Melanocyte of skin (primary cell): ENCODE measurements around the gene SRRT. TPM values are rescaled to one million over a fixed set of nuclear protein-coding genes. Genes with fewer than 3 reads are reported as not detected.

Experiments used
- small RNA-seq, 2 donors: library from RNA; depleted of rRNA; stranded (forward); fragments of <200 nt; gene quantifications; one replicate each; pipeline ENCODE3, GENCODE V24; 2012
- total RNA-seq, 2 donors: library from RNA; depleted of rRNA; stranded (reverse); fragments of >200 nt; gene quantifications; 2 replicates each; pipeline ENCODE4 v1.2.3, GENCODE V29; 2012

SRRT gene
- total RNA-seq: 10 to 100 TPM; 35.8 to 52.0 TPM

DNA sequence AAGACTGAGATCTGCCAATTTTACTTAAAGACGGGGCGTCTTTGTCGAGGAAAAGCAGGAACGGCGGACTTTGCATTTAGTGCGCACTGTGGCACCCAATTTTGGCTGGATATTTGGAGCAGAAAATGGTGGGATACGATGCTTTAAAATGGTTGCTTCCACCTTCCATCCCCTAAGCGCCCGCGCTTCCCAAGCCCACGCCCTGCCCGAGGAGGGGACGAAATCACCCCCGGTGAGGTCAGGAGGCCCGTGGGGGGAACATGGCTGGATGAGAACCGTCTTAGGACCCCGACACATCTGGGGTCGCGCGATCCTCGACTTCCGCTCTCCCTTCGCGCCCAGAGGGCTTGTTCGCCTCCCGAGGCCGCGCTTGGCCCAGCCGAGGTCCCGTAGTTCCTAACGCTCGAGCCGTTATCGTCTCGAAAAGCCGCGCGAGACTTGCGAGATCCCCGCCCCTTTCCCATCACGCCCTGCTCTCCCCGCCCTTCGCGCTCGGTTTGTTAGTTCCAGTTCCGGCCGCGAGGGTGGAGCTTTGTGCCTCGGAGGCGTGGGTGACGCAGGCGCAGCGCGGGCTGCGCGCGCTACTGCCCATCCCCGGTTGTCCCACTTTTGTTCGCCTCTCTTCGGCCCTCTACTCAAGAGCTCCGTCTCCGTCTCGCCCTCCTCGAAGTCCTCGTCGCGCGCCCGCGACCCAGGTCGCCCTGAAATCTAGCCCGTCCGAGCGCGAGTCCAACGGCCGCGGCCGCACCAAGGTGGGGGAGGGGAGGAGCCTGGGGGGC lies at the start of gene SRRT:
Gene SRRT (plus strand): TSS at position 527 of the 779 bp plus-strand sequence. CDS start 488 bp downstream, outside the sequence.

GRCh38 chr7:100827330-100828226 lies 47.3 kb upstream of the SRRT start, which contains the start of gene EPHB4:
TSS of gene EPHB4 (minus strand) at chr7:100827523. CDS start at chr7:100827030, 493 bp downstream.

DNA sequence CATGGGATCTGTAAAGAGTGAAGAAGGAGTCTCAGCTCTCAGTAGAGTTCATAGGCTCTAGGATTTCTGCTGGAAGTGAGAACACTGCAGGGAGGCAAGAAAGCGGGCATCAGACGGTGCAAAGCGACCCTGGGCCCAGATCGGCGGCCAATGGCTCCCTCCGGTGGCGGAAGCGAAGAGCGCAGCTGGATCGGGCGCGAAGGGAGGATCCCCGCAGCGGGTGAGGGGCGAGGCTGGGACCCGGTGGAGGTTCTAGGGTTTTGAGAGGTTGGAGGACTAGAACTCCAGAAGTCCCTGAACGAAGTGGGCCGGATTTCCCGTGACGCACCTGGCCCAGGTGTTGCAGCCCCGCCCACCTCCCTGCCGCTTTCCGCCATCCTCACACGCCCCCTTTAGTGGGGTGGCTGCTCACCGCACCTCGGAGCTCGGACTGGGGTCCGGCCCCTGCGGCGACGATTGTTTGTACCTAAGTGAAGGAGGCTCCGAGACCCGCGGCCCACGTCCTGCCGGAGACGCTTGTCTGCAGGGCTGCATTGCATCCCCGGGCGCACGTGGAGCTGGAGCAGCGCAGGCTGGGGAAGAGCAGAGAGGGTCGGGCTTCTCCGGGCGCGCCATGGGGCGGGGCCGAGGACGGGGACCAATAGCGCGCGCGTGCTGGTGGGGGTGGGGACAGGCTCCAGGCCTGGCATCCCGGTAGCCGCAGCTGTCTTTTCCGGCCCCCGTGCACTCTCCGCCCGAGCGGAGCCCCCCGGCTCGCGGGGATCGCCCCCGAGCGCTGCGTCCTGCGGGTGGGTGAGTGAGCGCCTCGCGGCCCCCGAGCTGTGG lies 22.6 kb upstream of the SRRT start, which contains the start of gene SLC12A9:
Gene SLC12A9 (plus strand): TSS at position 666 of the 825 bp plus-strand sequence. CDS start 1,485 bp downstream, outside the sequence.

DNA sequence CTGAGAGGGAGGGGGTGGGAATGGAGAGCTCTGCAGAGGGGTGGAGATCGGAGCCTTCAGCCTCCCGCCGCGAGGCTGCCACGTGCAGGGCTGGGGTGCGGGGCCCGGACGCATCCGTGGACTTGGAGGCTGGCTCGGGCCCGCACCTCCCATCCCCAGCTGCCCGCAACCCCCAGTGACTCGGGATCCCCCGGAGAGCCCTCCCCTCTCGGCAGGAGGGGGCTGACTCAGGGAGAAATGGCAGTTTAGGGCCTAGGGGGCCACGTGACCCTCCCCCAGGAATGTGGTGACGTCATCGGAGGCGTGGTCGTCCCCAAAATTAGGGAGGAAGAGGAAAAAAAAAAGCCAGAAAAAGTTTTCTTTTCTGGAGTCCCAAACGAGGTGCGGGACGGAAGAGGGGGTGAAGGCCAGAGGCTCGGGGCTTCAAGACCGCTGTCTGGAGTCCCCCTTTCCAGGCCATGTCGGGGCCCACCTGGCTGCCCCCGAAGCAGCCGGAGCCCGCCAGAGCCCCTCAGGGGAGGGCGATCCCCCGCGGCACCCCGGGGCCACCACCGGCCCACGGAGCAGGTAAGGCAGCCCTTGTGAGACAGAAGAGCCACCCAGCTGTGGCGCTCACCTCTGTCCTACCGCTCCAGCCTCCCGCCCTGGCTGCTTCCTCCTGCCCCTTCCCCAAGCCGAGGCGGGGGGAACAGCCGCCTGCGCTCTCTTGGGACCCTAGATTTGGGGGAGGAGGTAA lies 7.7 kb upstream of the SRRT start, which contains the start of gene TRIP6:
Gene TRIP6 (plus strand): TSS at position 348 of the 736 bp plus-strand sequence. CDS start 111 bp downstream, at position 459.

DNA sequence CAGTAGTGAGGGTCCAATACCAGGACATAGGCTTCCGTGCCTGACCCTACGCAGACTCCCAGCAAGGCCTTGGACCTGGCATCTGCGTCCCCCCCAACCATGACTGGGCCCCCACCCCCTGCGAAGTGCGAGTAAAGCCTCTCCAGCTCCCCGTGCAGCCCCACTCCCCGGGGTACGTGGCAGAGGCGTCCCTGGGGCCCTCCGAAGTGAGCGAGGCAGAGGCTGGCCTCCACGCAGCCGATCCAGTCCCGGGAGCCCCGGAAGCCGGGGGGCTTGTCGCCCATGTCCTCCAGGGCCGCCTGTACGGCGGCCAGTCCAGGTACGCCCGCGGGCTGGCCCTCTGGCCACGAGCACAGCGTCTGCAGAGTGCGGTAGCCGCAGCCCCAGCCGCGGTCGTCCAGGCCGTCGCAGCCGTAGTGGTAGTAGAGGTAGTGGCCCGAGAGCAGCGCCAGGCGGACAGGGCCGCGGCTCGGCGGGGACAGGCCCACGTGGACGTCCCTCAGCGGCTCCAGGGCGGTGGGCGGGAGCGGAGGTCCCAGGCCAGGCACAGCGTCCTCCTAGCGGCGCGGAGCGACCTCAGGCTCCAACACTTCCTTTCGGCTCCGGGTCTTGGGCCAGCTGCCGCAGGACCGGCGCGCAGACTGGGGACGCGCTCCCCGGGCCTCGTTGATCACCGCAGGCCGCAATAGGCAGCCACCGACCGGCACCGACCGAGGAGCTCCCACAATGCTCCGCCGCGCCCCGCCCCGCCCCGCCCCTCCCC lies 14.3 kb downstream of the SRRT start, which contains the start of gene UFSP1:
Gene UFSP1 (minus strand): TSS at position 728 of the 763 bp plus-strand sequence. CDS start 444 bp downstream, at position 284.

DNA sequence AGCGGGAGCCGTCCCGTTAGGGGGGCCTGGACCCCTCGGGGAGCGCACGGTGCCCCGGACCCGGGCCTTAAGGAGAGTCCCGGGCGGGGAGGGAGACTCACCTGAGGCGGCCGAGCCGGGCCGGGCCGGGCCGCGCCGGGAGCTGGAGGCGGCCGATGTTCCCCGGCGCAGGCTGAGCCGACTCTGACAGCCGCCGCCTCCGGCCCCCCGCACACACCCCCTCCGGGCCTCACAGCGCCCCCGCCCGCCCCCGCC lies 20.7 kb downstream of the SRRT start, which contains the start of gene ACHE:
Gene ACHE (minus strand): TSS at position 188 of the 255 bp plus-strand sequence. CDS start 1,656 bp downstream, outside the sequence.

Small RNA genes within 50 kb of the gene (small RNA-seq; reads per million reads assigned to genes)
- 0 to 0.06 reads per million in 2 donors for gene RN7SL549P
- gene RPS29P15: 0 reads per million in 2 donors

Other genes with a start within 250 kb of the SRRT start
- under 1 TPM; 0.34 to 1.00 TPM for gene TFR2, start 233.6 kb upstream of the SRRT start, total RNA-seq
- gene ACTL6B, start 218.7 kb upstream of the SRRT start, total RNA-seq: not detected
- gene GNB2, start 201.4 kb upstream of the SRRT start, total RNA-seq: 100 to 1,000 TPM in 1 of 2 donors, 10 to 100 TPM in 1; 69.2 to 105 TPM
- 10 to 100 TPM; 14.3 to 17.9 TPM for gene GIGYF1, start 180.9 kb upstream of the SRRT start, total RNA-seq
- gene POP7, start 169.0 kb upstream of the SRRT start, total RNA-seq: 10 to 100 TPM; 35.4 to 73.9 TPM
- gene EPO, start 154.6 kb upstream of the SRRT start, total RNA-seq: not detected
- not detected for gene ZAN, start 141.5 kb upstream of the SRRT start, total RNA-seq
- gene EPHB4, start 47.6 kb upstream of the SRRT start, total RNA-seq: 10 to 100 TPM; 21.0 to 49.0 TPM
- 10 to 100 TPM; 15.5 to 20.0 TPM for gene SLC12A9, start 22.4 kb upstream of the SRRT start, total RNA-seq
- 100 to 1,000 TPM in 1 of 2 donors, 10 to 100 TPM in 1; 96.7 to 102 TPM for gene TRIP6, start 7.7 kb upstream of the SRRT start, total RNA-seq
- gene UFSP1, start 14.6 kb downstream of the SRRT start, total RNA-seq: 1 to 10 TPM; 5.2 to 7.0 TPM
- under 1 TPM in 1 of 2 donors, not detected in 1; 0.34 TPM for gene ACHE, start 20.8 kb downstream of the SRRT start, total RNA-seq
- not detected for gene MUC3A, start 74.4 kb downstream of the SRRT start, total RNA-seq
- under 1 TPM in 1 of 2 donors, not detected in 1; 0.69 TPM for gene MUC12, start 94.5 kb downstream of the SRRT start, total RNA-seq
- gene MUC17, start 145.0 kb downstream of the SRRT start, total RNA-seq: not detected
- gene TRIM56, start 210.4 kb downstream of the SRRT start, total RNA-seq: 10 to 100 TPM in 1 of 2 donors, 1 to 10 TPM in 1; 10.0 to 14.3 TPM